ENCODE data around the gene SYNE1. TPM values are rescaled to one million over a fixed set of nuclear protein-coding genes. Genes with fewer than 3 reads are reported as not detected.

SYNE1 gene
- total RNA-seq, 1 experiment from 2014 or later: 23.0 TPM

DNA sequence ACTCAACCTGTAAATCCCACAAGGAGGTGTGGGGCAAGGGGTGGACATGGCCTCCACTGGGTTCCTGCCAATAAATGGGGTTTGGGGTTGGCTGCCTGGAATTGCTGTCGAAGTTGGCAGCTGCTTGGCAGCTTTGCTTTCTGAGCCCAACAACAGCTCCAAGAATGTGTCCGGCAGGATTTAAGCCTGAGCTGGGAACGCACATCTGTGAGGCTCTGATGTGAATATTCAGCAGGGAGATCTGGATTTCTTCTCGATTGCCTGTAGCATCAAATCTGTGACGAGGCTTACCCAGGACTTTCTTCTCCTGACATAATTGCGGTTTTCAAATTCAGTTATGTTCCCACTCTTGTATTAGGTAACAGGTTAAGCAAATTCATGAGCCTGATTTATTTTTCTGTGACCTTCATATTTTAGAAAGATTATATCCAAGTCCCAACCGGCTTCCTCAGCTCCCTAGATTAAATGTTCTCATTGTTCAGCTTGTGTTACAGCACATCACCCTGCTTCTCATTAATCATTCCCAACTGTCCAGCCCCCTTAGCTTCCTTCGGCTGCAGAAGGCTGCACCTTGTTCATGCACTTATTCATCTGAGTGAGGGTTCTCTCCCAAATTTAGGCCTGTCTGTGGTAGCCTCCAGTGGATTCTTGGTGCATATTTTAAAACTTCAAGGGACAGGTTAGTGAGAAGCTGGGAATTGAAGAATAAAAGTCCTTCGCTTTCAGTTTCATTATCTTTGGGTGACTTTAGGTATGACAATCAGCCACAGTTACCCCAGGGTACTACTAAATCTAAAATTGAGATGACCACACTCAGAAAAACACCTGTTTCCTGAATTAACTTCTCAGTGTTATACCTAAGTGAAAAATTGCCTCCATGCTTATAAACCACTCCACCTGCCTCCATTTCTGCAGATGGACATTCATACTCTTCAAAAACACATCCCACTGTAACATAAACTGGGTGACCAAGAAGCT is 519.7 kb downstream of the SYNE1 start:
- Histone ChIP-seq H3K4me1 (no peaks in the 10 kb centered on the region), H3K27me3 (replicated peaks; ENCODE audit: control insufficient read depth, insufficient read depth, low read length) (no peaks in the 10 kb centered on the region; the same call in 1 of the 2 replicates), H3K4me3 (ENCODE audit: low read depth, low read length) (no peak overlapping the region), H3K9me3 (no peaks in the 10 kb centered on the region), H3K36me3 (ENCODE audit: control insufficient read depth, insufficient read depth, low read length) (no peaks in the 10 kb centered on the region)
- BruUV-seq (replicated peaks): no TSS peak
- Mint-ChIP-seq H3K4me3 (ENCODE audit: unreplicated experiment) (no peak overlapping the region), H3K4me1 (ENCODE audit: low read depth, unreplicated experiment) (no peaks in the 10 kb centered on the region), H3K27ac (ENCODE audit: unreplicated experiment) (no peak overlapping the region), H3K27me3 (ENCODE audit: insufficient read depth, unreplicated experiment) (no peaks in the 10 kb centered on the region), H3K9me3 (ENCODE audit: unreplicated experiment) (no peaks in the 10 kb centered on the region), H3K36me3 (ENCODE audit: insufficient read depth, unreplicated experiment) (no peaks in the 10 kb centered on the region)
- no peak for DNase-seq
- CTCF ChIA-PET: no interaction called here
- POLR2A ChIA-PET: no interaction called here
- intact Hi-C loops (cut with micrococcal nuclease; ENCODE audit: unreplicated experiment): no loop called here
- TF ChIP-seq, protein P1, sequence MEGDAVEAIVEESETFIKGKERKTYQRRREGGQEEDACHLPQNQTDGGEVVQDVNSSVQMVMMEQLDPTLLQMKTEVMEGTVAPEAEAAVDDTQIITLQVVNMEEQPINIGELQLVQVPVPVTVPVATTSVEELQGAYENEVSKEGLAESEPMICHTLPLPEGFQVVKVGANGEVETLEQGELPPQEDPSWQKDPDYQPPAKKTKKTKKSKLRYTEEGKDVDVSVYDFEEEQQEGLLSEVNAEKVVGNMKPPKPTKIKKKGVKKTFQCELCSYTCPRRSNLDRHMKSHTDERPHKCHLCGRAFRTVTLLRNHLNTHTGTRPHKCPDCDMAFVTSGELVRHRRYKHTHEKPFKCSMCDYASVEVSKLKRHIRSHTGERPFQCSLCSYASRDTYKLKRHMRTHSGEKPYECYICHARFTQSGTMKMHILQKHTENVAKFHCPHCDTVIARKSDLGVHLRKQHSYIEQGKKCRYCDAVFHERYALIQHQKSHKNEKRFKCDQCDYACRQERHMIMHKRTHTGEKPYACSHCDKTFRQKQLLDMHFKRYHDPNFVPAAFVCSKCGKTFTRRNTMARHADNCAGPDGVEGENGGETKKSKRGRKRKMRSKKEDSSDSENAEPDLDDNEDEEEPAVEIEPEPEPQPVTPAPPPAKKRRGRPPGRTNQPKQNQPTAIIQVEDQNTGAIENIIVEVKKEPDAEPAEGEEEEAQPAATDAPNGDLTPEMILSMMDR (IDR thresholded peaks at IDR 0.05; ENCODE audit: insufficient read depth in 1 of 2, low read depth in 1 of 2, low read length in 1 of 2, severe bottlenecking in 1 of 2, unreplicated experiment in 1 of 2): no peak

- POLR2A ChIA-PET: no interaction called here
- no peak overlapping the region for H3K4me3 Mint-ChIP-seq (ENCODE audit: unreplicated experiment)
- H3K4me1 Mint-ChIP-seq (ENCODE audit: low read depth, unreplicated experiment): no peaks in the 10 kb centered on the region
- no peaks in the 10 kb centered on the region for H3K9me3 Mint-ChIP-seq (ENCODE audit: unreplicated experiment)
- intact Hi-C loops (cut with micrococcal nuclease; ENCODE audit: unreplicated experiment): no loop called here
- H3K27me3 Mint-ChIP-seq (ENCODE audit: insufficient read depth, unreplicated experiment): peaks cover 2% of the 10 kb centered on the region
- TF ChIP-seq, protein P1 (IDR thresholded peaks at IDR 0.05; ENCODE audit: insufficient read depth in 1 of 2, low read depth in 1 of 2, low read length in 1 of 2, severe bottlenecking in 1 of 2, unreplicated experiment in 1 of 2): no peak
- Histone ChIP-seq H3K27me3 (replicated peaks; ENCODE audit: control insufficient read depth, insufficient read depth, low read length) (no peaks in the 10 kb centered on the region; the same call in 1 of the 2 replicates), H3K4me1 (no peaks in the 10 kb centered on the region), H3K4me3 (ENCODE audit: low read depth, low read length) (no peak overlapping the region), H3K9me3 (no peaks in the 10 kb centered on the region), H3K36me3 (ENCODE audit: control insufficient read depth, insufficient read depth, low read length) (no peaks in the 10 kb centered on the region)
- BruUV-seq (replicated peaks): no TSS peak
- CTCF ChIA-PET: no interaction called here
- no peak for DNase-seq
- H3K27ac Mint-ChIP-seq (ENCODE audit: unreplicated experiment): no peak overlapping the region
- H3K36me3 Mint-ChIP-seq (ENCODE audit: insufficient read depth, unreplicated experiment): no peaks in the 10 kb centered on the region
Measured at GRCh38 chr6:152112491-152113261, 524.5 kb downstream of the SYNE1 start.

Data from Caco-2 (cell line).